Medulla oblongata (tissue), 1 donor: ENCODE data around the gene SAG.

Experiments used
- DNase-seq: peaks from one replicate; pipeline ENCODE4 v3.0.0-alpha.2; 2015; ENCODE audit errors: extremely low spot score

The SAG gene

DNA sequence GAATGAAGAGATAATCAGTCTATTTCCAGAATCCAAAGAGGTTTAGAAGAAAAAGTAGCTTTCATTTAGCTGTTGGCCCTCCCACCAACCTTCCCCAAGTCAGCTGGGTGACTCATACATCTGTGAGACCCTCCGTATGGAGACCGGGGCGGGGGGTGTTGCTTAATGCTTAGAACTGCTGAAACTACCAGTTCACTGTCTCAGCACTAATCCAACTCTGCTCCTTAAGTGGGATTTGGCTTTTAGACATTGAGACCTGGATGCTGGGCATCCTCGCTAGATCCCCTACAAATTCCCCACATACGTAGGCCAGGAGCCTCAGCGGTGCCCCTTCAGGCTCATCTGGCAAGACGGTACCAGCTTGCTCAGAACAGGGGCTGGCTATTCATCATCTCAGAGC is at the start of gene SAG:
SAG (plus strand) TSS at position 252 of the 400 bp plus-strand sequence. CDS start 1,374 bp downstream, outside the sequence.
- no peak for DNase-seq

DNA sequence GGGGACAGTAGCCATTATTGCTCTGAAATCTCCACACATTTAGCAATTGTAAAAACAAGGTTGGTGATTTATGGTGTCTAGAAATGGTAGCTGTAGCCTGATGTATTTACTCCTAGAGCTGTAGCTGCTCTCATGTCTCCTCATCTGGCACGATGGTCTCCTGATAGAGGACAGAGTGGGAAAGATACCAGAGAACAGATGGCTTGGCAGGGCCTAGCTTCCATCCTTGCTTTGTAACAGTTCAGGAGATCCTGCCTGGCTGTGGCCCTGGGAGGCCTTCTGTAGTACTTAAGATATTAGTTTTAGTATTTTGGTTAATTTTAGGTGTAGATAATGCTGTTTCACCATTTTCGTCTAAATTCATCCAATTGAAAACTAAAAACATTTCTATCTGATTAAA is 49.4 kb upstream of the SAG start:
- DNase-seq: no peak

DNA sequence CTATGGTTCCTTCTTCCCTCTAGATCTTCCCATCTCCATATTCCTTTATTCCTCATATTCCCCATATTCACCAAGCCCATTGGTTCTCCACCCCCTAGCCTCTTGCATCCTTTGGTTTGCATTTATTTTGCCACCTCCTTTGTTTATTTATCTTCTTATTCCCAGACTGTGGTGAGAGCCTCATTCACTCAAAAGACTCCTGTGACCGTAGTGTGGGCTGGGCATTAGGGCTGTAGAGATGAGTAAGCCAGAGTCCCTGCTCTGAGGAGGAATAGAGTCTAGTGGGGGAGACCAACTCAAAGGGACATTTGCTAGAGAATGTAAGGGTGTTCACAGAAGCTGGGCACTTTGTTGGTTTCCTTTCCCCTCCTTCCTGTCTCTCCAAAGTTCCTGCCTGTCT is 47.9 kb upstream of the SAG start:
- DNase-seq: no peak

DNA sequence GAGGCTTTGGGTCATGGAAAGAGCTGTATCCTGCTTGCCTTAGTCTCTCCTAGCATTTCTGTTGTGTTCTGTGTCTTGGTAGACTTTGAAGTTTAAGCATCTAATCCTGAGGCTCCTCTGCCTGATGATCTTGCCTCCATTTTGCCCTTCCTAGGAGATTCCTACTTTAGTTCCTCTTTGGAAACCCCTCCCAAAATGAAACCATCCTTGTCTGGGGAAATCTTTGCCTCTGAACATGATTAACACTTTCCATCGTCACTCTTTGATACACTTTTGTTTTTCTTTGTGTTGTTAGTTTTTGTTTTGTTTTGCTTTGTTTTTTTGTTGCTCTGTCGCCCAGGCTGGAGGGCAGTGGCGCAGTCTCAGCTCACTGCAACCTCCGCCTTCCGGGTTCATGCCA is 47.0 kb upstream of the SAG start:
- no peak for DNase-seq

DNA sequence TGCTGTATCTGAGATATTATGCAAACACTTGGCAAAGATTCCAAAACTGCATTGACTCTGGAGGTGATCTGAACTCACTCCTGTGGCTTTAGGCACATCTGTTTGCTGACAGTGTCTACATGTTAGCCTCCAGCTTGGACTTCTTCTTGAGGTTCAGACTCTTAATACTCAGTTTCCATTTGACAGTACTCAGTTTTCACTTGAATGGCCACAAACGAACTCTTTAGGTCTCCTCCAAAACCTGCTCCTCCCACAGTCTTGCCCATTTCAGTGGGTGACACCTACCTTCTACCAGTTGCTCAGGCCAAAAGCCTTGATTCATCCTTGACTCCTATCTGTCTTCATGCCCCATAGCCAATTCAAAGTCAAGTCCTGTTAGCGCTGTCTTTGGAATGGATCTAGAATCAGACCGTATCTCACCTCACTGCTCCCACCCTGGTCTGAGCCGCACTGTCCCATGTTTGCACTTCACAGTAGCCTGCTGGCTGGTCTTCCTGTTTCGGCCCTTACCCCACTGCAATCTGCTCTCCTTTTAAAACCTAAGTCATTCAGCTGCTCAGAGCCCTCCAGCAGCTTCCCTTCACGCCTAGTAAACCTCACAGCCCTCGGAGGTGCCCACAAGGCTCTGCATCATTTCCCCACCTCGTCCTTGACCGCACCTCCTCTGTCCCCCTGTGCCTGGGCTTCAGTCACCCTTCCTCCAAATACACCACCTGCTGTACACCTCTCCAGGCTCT is 45.6 kb upstream of the SAG start:
- no peak for DNase-seq

DNA sequence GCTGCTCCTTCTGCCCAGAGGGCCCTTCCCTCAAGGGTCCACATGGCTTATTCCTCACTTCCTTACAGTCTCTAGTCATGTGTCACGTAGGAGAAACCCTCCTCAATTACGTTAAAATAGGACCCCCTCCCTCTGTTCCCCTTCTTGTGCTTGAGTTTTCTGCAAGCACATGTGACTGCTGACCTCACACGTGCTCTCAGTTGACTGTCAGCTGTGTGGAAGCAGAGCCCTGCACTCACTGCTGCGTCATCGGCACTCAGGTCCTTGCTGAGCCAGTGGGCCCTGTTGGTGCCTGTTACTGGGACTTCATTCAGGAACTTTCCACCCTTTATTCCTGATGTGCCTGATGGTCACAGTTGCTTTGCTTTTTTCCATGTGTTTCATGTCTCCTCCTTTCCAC is 45.1 kb upstream of the SAG start:
- no peak for DNase-seq

DNA sequence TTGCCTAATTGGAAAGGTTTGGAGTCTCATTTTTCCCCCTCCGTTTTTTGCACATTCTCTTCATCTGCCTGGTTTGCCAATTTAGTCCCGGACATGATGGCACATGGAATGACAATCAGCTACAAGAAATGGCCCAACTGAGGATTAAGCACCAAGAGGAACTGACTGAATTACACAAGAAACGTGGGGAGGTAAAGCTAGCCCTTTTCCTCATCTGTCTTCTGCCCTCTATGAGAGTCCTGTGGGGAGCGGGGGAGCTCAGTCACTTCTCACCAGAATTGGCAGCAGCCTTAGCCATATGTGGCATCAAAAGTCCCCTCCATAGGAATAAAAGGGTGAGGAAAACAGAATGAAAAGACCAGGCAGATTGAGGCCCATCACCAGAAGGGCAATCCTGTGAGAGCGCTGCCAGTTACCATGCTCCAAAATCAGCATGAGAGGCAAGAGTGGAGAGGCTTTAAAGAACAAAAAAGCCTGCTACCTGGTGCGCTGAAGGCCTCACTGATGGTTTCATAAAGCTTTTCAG is 44.5 kb upstream of the SAG start:
- DNase-seq: no peak

DNA sequence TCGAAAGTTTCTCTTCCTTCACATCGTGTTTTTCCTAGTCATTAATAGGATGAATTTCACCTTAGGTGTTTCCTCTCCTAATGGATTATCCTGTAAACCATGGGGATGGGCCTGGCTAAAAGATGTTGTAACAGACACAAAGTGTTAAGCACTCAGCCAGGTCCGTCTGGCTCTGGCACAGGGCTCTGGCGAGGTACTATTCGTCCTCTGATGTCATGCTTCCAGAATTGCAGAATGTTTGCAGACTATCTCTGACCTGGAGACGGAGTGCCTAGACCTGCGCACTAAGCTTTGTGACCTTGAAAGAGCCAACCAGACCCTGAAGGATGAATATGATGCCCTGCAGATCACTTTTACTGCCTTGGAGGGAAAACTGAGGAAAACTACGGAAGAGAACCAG is 42.9 kb upstream of the SAG start:
- no peak for DNase-seq

DNA sequence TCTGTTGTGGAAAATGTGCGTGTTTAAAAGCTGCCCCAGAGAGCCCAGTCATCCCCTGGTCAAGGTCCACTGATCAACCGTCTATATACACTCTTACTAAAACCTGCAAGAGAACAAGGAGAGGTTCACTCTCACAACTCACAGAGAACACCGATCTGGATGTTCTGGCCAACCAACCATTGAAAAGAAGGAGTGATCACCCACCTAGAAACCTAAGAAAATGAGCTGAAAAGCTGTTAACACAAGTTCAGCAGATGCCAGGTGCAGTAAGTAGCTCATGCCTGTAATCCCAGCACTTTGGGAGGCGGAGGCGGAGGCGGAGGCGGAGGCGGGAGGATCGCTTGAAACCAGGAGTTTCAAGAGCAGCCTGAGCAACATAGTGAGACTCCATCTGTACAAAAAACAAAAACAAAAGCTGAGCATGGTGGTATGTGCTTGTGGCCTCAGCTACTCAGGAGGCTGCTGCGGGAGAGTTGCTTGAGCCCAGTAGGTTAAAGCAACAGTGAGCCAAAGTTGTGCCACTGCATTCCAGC is 41.7 kb upstream of the SAG start:
- DNase-seq: no peak

DNA sequence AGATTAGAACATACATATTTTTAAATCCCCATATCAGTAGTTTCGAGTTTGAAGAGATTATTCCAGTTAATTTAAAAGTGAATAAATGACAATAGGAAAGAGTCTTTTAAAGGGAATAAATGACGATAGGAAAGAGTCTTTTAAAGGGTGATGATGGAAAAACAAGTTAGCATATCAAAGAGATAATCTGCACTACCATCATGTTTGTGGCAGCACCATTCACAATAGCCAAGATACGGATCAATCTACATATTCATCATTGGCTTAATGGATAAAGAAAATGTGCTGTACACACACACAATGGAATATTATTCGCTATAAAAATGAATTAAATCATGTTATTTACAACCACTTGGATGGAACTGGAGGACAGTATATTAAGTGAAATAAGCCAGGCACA is 41.1 kb upstream of the SAG start:
- no peak for DNase-seq

DNA sequence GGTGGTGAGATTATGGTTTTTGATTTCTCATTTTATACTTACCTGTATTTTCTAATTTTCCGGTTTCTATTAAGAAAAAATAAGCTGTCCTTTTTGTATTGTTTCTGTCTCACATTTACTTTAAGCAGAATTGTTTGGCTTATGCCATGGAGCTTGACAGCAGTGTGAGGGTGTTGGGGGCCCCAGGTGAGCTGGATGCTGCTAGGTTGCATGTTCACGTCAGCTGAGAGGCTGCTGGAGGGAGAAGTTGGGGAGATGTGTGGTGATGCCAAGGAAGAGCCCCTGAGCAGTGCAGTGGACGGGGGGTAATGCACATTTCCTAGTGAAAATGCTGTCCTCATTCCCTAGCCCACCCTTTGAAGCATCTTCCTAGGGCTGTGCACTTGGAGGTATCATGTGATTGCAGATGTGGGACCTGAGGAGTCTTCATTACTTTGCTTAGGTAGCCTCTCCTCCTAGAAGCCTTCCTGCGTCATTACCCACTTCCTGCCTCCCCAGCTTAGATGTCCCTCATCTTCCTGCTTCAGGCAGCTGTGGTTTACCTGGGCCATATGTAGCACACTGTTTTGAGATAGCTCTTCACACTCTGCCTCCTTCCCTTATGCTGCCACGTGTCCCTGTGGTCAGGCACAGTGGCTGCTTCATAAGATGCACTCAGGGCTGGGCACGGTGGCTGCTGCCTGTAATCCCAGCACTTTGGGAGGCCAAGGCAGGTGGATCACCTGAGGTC is 39.9 kb upstream of the SAG start:
- DNase-seq: no peak

DNA sequence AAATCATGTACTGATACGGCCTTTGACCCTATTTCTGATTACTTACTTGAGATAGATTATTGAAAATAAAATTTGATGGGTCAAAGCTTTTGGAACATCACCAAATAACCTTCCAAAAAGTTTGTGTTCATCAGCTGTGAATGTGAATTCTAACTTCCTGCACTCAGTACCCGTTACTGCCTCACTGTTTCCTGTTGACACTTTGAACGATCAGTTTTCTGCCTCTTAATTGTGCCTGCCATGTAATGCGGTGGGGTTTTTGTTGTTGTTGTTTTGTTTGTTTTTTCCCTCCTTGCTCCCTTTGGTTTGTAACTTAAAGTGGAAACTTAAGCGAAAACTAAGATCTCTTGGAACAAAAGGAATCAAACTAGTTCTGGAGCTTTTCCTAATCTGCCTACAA is 37.2 kb upstream of the SAG start:
- no peak for DNase-seq

DNA sequence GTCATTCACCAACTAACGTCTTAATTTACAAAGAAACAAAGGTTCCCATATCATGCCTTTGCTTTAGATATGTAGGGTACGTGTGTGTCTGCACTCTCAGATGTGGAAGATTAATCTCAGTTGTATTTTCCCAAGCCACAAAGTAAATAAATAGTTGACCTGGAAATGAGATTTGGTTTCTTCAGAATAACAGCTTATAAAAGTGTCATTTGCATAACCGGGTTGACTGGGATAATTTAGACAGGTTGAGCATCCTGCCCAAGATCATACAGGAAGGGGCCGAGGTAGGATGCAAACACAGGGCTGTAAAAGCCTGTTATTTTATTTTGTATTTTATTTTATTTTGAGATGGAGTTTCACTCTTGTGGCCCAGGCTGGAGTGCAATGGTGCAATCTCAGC is 36.7 kb upstream of the SAG start:
- no peak for DNase-seq

DNA sequence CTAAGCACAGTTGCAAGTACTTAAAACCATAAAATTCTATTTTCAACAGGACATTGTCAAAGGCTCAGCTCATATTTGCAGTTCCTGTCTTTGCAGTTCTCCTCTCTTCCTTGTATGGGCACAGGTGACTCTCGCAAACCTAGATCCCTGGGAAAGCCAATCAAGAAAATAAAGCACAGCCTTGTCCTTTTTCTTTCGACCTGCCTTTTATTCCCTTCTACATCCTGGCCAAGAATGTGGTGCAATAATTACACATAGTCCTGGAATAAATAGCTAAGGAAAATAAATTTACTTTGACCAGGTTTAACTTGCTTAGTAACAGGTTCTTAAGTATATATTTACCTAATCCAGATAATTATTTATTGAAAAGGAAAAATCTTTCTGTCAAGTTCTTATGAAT is 35.9 kb upstream of the SAG start:
- no peak for DNase-seq

DNA sequence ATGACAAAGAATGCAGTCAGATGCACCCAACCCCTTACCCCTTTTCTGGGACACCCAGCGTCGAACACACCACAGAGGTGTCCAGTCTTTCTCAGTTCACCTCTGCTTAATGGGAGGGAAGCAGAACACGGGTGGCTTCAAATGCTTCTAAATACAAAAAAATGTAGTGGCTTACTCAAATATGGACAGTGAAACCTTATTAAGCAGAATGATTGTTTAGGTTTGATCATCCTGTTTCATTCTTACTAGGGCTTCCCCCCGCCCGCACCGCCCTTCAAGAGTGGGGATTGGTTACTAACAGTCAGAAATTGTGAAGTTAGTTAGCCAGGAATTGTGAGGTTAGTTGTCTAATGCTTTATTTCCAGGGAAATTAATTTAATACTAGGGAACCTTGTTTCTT is 34.5 kb upstream of the SAG start:
- DNase-seq: no peak

DNA sequence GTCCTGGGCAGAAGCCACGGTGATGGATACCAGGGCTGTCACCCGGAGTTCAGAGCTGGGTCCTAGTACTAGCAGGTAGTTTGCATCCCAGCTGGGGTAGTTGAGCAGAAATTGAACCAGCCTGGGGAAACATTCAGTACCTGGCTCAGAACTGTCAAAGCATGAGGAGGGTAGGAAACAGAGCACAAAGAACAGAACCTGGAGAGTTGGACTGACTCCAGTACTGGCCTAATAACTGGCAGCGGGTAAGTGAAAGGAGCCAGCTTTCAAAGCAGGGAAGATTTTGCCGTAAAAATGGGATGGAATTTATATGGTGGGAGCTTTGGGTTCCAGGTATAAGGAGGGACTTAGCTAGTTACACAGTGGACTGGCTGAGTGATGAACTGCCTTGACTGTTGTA is 32.4 kb upstream of the SAG start:
- no peak for DNase-seq

DNA sequence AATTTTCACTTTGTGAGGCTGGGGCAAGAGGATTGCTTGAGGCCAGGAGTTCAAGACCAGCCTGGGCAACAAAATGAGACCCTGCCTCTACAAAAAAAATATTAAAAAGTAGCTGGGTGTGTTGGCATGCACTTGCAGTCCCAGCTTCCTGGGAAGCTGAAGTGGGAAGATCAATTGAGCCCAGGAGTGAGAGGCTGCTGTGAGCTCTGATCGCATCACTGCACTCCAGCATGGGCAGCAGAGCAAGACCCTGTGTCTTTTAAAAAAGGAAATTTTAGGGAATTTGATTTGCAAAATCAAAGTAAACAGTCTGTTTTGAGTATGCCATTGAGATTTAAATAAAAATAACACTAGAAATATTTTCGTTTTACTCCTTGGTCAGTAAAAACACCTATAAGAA is 28.7 kb upstream of the SAG start:
- no peak for DNase-seq

DNA sequence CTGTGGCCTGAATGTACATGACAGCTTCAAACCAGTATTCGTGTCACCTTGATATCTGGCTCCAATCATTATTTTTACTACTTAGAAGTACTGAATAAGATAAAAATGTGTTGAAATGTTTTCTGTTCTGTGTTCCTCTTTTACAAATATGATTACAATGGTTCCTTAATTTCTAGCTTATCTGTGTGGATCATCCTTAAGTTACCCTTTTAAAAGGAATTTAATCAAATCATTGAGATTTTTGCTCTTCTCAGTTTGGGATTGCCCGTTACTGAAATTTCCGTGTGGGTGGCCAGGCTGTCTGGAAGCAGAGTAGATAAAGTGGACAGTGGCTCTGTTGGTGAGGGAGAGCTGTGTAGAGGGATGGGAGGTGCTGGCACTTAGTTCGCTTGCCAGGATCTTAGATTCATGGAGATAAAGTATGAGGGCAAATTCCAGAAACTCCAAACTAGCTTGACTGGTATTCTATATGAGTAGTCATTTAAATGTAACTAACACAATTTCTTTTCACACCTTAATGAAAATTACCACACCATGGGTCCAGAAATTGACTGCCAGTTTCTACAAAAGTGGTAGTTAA is 27.4 kb upstream of the SAG start:
- DNase-seq: no peak

DNA sequence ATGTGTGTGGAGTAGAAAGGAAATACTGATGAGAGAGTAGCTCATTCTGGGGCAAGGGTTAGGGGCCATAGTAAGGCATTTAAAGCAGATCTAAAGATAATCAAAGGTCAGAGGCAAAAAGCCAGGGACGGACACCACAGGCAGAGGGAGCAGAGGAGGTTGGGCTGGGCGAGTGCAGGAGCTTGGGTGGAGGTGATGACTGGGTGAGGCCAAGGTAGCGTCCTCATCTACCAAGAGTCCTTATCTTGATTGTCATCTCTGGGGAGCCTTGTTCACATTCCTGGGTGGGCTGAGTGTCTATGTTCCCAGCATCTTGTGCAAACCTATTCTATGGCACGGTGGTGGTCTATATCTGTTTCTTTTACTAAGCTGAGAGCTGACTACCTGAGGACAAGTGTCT is 26.1 kb upstream of the SAG start:
- no peak for DNase-seq

DNA sequence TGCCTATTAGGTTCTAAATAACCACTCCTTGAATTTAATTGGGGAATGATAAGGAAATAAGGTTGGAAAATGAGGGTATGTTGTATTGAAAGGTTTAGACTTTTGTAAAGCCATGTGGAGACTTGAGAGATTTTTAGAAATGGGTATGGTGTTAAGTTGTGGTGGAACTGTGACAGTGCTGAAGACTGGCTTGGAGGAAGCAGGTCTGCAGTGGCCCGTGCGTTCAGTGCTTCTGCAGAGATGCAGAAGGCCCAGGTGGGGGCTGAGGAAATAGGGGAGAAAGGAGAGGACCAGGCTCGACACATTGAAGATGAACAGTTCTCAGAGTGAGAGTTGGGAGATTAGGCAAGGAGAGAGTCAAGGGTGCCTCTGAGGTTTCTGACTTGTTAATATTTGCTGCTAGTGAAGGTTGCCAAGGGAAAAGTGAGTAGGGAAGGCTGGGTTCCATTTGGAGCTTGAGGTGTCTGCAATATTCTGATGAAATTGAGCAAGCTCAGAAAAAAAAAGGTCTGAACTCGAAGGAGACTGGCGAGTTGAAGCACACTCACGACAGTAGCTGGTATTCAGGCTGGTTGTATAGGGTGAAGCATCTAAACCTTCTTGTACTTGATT is 25.5 kb upstream of the SAG start:
- DNase-seq: no peak

DNA sequence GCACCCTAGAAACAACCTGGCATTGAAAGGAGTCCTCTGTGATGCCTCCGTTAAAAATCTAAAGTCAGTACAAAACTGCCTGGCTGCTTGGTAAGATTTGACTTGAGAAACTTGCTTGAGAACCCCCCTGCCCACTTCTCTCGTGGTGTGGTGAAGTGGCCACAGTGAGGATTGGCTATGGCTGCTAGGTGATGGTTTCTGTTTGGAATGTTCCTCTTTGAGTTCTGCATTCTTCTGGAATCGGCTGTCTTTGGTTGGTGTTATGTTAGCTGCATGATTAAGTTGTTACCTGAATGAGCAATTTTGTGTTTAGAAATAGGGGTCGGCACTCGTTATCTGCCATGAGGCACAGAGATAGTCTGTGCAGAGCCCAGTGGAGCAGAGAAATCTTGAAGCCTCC is 21.7 kb upstream of the SAG start:
- DNase-seq: no peak

DNA sequence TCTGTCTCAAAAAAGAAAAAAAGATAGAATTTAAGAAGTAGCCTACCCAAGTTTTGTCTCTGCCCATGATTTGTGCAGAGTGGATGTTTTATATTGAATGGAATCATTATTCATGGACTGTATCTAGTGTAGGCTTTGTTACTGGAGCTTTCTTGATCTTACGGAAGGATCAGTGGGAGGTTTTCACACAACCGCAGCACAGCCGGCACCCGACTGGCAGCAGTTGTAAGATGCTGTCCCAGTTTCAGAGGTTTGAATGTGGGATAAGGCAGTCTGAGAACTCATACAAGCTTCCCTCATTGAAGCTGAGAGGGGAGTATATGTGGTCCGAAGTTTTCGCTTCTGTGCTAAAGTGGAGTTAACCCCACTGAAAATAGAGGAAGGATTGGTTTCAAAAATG is 19.7 kb upstream of the SAG start:
- DNase-seq: no peak
